Glutamatergic neuron (in vitro differentiated cells): Measurements from ENCODE around the gene ZMPSTE24. TPM values are rescaled to one million over a fixed set of nuclear protein-coding genes. Genes with fewer than 3 reads are reported as not detected.

Source experiments
- DNase-seq: peaks from one replicate; pipeline ENCODE4 v3.0.0; 2022
- H3K27ac Mint-ChIP-seq: one replicate; pipeline ENCODE4 v1.8.0; 2020; ENCODE audit warnings: mild to moderate bottlenecking, mixed read lengths, inconsistent platforms; ENCODE audit not compliant: unreplicated experiment
- H3K27me3 Mint-ChIP-seq: one replicate; pipeline ENCODE4 v1.8.0; 2020; ENCODE audit warnings: mild to moderate bottlenecking, moderate library complexity, mixed read lengths, inconsistent platforms; ENCODE audit not compliant: unreplicated experiment
- H3K36me3 Mint-ChIP-seq: one replicate; pipeline ENCODE4 v1.8.0; 2020; ENCODE audit warnings: mild to moderate bottlenecking, mixed read lengths, inconsistent platforms; ENCODE audit not compliant: unreplicated experiment
- H3K4me1 Mint-ChIP-seq: one replicate; pipeline ENCODE4 v1.8.0; 2020; ENCODE audit warnings: mild to moderate bottlenecking, low read depth, mixed read lengths, inconsistent platforms; ENCODE audit not compliant: unreplicated experiment
- H3K4me3 Mint-ChIP-seq: one replicate; pipeline ENCODE4 v1.8.0; 2020; ENCODE audit warnings: mild to moderate bottlenecking, mixed read lengths, inconsistent platforms; ENCODE audit not compliant: unreplicated experiment
- H3K9me3 Mint-ChIP-seq: one replicate; pipeline ENCODE4 v1.8.0; 2020; ENCODE audit warnings: mild to moderate bottlenecking, moderate library complexity, mixed read lengths, inconsistent platforms; ENCODE audit not compliant: unreplicated experiment
- CTCF ChIP-seq: fragments of 200-600 bp; sonication (generic); IDR thresholded peaks from one replicate; pipeline ENCODE4 v1.5.0; 2021; ENCODE audit not compliant: partially characterized antibody, unreplicated experiment
- total RNA-seq: library from RNA; stranded (reverse); fragmentation: NEBNext Ultra II Directional; extraction: Animal tissue kit (Norgen Biotek cat#: 25700); gene quantifications from one replicate; pipeline ENCODE4 v1.2.1, GENCODE V29; 2021; ENCODE audit not compliant: unreplicated experiment

Gene ZMPSTE24
- total RNA-seq, 1 donor from 2014 or later, result 32.8 TPM

- no peak overlapping the region for H3K4me3 Mint-ChIP-seq
- no peak for TF ChIP-seq CTCF
- peaks cover 1% of the 10 kb centered on the region for H3K27me3 Mint-ChIP-seq
These were observed 74.7 kb downstream of the ZMPSTE24 start for GRCh38 chr1:40332695-40333094.

GRCh38 chr1:40337443-40337842, 79.4 kb downstream of the ZMPSTE24 start:
- Mint-ChIP-seq H3K4me3 (no peak overlapping the region), H3K9me3 (peaks cover 1% of the 10 kb centered on the region), H3K27ac (no peak overlapping the region), H3K4me1 (no peaks in the 10 kb centered on the region), H3K27me3 (peaks cover 8% of the 10 kb centered on the region), H3K36me3 (no peaks in the 10 kb centered on the region)
- DNase-seq, result no peak
- no peak for TF ChIP-seq CTCF

More at GRCh38 chr1:40332695-40333094, 74.7 kb downstream of the ZMPSTE24 start:
- no peak for DNase-seq
- Mint-ChIP-seq H3K4me1 (no peaks in the 10 kb centered on the region), H3K36me3 (peaks cover 4% of the 10 kb centered on the region), H3K27ac (no peak overlapping the region), H3K9me3 (peaks cover 3% of the 10 kb centered on the region)

GRCh38 chr1:40338745-40339419, 80.8 kb downstream of the ZMPSTE24 start:
- DNase-seq, result peak; percentile 90
- H3K27me3 Mint-ChIP-seq, result peaks cover 8% of the 10 kb centered on the region
- no peaks in the 10 kb centered on the region for H3K4me1 Mint-ChIP-seq
- no peaks in the 10 kb centered on the region for H3K36me3 Mint-ChIP-seq
- no peaks in the 10 kb centered on the region for H3K9me3 Mint-ChIP-seq
- H3K4me3 Mint-ChIP-seq, result no peak overlapping the region
- TF ChIP-seq CTCF, result peak; percentile 92
- no peak overlapping the region for H3K27ac Mint-ChIP-seq

- Mint-ChIP-seq H3K27me3 (peaks cover 8% of the 10 kb centered on the region), H3K4me1 (no peaks in the 10 kb centered on the region), H3K4me3 (no peak overlapping the region), H3K36me3 (no peaks in the 10 kb centered on the region), H3K9me3 (no peaks in the 10 kb centered on the region), H3K27ac (no peak overlapping the region)
- DNase-seq, result no peak
- TF ChIP-seq CTCF, result no peak
These were observed 81.6 kb downstream of the ZMPSTE24 start for GRCh38 chr1:40339420-40340323.
